ENCODE measurements around the gene KLHL40.

Gene KLHL40

DNA sequence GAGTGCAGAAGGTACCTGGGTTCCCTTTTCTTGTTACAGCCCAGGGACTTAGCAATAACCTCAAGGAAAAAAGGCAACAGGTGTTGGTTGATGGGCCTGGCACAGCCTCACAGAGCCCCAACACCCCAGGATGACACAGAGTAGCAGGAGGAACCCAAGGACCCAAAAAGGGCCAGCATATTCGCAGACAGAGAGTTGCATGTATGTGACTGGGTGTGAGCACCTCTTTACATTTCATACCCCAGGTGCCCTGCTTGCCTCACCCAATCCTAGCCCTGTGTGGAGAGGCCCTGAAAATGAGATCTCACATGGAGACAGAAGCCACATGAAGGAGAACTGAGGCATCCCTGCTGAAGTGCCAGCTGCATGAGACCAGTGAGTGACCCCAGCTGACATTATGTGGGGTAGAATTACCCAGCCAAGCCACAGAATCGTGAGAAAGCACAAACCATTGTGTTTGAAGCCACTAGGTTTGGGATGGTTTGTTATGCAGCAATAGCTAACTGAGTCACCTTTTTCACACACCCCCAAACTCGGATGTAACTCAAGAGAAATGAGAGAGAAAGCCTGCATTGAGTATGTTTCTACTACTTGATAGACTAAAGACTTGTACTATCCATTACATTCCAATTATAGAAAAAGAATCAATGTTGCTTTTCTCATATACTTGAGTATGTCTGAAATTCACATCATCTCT is 43.5 kb downstream of the KLHL40 start:
- no peak for DNase-seq

DNA sequence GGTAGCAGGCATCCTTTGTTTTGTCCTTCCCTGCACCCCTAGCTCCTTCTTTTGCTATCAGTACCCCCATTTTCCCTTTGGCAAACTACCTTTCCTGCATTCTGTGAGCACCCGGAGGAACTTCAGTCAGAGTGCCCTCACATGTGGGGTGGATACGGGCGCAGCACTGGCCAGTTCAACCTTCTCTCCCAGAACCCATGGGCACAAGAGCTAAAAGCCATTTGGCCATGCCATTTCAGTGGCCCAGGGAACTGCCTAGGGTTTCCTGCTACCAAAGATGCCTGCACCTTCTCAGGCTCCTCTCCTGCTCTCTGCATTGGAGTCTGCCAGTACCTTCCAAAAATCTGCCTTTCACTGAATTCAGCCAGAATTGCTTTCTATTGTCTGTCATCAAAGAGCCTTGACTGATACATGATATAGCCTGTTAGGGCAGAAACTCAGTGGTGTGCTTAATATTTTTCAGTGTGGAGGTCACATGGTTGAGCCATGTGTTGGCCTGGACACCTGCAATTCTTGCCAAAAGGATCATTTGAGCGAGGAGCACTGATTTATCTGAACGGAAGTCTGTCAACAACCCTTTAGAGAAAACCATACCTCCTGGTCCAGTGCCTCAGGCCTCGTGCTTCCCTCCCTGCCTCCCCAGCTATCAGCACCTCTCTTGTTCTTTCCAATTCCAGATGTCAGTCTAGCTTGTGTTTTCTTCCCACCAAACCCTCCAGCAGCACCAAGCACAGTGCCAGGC is 44.2 kb downstream of the KLHL40 start:
- DNase-seq: no peak

DNA sequence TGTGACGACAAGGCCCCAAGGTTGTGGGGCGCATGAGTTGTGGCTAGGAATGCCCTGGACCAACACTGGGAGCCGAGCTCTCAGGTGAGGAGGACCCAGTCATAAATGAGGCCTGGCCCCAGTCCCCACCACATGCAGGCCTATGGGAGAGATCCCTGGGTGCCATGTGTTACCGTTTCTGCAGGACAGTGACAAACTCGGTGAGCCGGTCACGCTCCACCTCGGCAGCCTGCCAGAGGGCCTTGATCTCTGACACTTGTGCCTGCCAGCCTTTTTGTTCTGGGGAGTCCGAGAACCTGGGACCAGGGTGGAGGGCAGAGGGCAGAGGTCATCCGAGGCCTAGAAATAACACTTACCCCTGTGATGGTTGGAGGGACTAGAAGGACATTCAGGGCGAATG is 45.0 kb downstream of the KLHL40 start:
- DNase-seq: no peak

DNA sequence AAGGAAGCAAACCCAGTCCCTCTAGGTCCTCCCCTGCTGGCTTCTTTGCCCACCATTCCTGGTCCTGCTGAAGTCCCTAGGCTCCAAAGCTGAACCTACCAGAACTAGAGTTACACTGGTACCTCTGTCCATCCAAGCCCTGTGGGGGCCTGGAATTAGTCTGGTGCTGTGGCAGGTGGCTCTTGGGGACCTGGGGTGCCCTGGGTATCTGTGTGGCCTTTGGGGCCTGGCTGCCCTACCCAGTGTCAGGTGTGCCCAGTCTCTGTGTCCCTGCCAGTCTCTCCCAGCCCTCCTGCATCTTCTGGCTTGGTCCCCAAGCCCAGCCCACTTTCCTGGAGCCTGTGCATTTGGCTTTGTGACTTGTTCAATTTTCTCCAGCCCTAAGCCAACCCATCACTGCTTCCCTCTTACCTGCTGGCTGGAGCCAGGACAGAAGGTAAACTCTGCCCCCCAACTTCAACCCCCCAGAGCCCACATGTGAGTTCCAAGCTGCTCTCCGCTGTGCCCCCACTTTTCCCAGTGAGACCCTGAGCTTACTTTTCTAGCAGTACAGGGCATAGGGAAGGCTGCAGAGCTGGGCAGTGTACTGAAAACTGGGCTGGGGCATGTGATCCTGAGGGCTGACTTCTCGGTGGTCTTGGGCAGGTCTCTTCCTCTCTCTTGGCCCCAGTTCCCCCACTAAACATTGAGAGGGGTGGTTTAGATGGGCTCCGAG is 45.5 kb downstream of the KLHL40 start:
- DNase-seq: no peak

DNA sequence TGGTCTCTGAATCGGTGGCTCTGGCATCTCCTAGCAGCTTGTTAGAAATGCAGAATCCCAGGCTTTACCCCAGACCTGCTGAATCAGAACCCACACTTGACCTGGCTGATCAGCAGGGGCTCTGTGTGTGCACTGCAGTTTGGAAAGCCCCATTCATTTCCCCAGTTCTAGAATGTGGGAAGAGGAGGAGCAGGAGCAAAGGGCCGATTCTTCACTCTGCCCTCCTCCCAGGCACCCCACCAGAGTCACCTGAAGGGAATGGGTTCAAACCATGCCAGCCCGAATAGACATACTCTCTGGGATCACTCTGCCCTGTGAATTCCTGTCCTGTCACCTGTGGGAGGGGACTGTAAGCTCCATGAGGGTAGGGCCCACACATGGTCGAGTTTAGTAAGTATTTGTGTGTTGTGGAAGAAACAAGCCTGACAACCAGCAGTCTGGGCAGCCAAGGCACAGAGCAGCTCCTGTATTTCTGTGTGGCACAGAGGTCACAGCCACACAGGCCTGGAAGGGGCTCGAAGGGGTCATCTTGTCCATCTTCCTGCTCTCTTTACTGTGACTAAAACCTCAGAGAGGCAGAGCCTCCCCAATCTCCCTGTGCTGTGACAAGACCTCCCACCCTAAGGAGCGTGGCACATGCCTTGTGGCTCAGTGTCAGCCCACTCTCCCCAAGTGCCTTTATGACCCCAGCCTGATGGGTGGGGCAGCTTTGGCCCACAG is 46.3 kb downstream of the KLHL40 start:
- no peak for DNase-seq

DNA sequence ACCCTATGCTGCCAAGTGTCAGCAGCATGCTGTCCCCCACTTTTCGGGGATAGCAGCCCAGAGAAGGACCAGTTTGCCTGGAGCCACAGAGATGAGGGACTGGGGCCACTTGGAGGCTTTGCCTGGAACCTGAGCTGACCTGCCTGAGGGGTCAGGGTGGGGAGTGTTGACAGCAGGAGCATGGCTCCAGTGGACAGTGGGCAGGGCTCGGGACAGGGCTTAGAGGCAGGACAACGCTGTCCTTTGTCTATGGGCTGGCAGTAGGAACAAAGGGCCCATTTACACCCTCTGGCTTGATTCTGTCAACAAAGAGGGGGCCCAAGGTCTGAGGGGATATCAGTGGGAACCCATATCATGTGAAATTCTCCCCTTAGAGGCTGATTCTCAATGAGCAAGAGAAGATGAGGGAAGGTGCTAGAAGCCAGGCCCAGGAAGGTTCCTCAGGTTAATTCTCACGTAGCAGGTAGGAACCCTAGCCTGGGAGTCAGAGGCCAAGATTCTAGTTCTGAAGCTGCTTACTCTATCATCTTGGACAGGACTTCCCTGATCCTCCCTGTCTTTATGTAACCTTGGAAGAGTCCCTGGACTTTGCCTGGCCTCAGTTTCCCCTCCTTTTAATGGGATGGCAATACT is 47.0 kb downstream of the KLHL40 start:
- no peak for DNase-seq

DNA sequence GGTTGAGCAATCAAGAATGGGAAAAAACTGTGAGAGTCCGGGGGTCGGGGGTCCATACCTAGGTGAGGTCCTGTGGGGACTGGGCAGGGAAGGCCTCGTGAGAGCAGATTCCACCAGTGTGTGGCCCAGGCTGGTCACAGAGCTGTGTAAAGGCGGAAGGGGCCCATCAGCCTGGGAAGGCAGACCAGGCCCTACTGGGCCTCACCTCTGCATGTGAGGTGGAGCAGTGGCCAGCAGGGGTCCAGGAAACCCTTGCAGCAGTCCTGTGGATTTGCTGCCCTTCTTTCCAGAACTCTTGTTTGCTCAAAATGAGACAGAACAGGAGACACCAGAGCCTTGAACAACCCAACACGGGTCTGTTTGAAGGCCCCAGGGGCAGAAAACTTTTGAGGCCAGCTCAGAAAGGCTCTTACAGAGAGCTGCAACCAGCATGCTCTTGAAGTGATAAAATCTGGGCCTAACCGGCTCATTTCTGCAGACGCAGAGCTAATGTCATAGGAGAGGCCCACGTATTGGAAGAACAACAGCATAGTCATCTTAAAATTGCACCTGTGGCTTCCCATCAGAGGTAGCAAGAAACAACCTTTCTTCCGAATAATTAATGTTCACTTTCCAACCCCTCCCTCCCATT is 47.6 kb downstream of the KLHL40 start:
- no peak for DNase-seq

DNA sequence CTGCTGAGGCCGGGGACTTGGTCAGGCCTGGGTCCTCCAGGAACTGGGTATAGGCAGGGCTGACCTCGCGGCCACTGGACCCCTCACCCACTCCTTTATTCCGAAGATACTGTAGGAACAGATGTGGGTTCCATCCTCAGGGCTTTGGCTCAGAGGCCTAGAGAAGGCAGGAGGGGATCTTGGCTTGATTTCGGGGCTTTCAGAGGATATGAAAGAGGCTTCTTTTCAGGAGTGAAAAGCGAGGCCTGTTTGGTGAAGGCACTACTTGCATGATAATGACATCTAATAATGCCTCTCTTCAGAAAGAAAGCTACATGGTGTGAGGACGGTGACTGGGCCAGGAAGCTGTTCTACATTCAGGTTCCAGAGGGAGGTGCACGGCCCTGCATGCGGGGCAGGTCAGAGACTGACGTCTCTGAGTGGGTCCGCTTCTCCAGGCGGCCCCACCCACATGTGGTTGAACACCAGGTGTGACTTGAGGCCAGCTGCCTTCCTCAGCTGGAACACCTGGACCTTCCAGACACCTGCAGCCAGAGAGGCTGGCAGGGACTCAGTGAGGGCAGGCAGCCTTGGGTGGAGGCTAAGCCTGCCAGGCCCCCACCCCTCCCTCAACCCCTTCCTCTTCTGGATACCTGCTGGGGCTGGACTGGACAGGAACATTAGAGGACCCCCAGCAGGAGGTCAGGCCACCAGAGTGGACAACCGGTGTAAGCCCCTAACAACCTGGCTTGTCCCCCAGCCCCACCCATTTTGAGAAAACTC is 48.3 kb downstream of the KLHL40 start:
- DNase-seq: no peak

DNA sequence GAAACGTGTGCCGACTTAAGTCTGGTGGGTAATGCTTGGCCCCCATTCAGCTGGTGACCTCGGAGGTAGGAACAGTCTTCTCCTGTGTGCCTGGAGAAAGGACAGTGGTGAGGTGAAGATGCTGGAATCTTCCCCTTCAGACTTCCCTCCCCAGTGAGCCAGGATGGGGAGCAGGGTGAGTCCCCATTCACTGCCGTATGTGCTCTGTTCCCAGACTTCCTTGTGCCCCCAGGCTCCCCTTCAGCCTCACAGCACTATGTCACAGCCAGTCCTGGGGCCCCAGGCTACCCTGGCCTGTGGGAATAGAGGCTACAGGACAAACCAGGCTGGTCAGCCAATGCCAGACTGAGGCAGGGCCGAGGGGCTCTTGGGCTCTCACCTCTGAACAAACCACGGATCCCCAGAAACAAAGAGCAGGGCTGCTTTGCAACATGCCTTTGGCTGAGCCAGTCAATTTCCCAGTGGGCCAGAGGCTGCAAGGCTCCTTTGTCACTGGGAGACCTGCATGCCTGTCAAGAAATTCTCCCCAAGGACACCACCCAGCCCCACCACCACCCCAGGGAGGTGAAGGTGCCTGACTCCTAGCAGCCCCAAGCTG is 49.0 kb downstream of the KLHL40 start:
- no peak for DNase-seq

DNA sequence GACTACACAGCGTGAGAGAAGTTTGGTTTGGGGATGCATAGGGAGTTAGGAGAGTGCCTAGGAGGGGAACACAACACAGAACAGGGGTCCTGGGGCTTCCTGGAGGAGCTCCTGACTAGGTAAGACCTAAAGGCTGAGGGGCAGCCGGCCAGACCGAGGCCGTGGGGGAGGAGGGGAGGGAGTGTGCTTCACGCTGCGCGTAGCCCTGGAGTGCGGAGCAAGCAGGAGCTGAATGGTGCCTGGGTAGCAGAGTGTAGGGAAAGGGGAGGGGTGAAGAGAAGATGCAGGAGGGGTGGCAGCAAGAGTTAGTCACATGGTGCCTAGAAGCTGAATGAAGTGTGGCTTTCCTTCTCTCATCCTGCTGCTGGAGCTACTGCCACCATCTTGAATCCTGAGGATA is 49.7 kb downstream of the KLHL40 start:
- DNase-seq: no peak

DNA sequence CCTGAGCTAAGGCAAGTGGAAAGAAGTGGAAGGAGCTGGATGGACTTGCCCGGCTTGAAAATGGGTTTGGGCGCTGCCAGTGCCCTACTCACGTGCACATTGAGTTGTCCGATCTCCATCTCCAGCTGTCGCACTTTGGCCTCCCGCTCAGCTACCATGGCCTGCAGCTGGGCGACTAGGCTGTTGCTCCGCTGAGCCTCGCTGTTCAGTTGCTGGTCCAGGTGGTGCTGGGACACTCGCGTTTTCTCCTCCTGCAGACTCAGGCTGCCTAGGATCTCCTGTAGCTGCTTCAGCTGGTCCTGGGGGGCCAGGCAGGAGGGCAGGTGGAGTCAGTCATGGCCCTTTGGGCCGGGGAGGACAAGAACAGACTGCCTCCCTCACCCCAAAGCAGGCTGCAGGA is 50.3 kb downstream of the KLHL40 start:
- no peak for DNase-seq

DNA sequence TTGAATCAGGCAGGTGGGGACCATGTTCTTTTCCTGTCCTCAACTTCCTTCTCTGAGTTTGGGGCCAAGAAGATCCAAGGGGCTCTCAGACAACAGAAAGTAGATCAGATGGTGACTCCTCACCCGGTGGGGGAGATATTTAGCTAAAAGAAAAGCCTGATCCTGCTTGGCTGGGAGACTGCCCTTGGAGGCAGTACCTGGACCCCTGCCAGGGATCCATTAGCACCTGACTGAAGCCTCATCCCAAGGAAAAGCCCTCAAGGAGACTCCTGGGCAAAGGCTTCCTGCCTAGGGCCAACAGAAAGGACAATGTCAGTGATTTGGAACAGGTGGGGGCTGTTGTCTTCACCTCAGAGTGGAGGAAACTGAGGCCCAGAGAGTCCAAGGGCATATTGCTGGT is 50.7 kb downstream of the KLHL40 start:
- peak; percentile 16 for DNase-seq

DNA sequence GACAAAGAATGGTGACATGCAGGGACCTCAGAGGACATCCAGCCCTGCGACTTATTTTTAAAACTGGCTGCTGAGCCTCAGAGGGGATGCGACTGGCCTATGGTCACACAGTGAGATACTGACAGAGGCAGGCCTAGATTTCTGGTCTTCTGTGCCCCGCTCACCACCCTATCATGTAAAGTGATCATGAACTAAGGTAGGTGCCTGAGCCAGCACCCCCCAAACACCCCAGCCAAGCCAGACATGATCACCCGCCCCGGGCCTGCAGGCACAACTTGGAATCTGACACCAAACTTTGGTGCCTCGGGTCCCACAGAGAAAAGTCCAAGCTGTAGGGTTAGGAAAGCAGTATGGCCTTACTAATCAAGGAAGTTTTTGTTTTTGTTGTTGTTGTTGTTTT is 51.2 kb downstream of the KLHL40 start:
- DNase-seq: no peak

DNA sequence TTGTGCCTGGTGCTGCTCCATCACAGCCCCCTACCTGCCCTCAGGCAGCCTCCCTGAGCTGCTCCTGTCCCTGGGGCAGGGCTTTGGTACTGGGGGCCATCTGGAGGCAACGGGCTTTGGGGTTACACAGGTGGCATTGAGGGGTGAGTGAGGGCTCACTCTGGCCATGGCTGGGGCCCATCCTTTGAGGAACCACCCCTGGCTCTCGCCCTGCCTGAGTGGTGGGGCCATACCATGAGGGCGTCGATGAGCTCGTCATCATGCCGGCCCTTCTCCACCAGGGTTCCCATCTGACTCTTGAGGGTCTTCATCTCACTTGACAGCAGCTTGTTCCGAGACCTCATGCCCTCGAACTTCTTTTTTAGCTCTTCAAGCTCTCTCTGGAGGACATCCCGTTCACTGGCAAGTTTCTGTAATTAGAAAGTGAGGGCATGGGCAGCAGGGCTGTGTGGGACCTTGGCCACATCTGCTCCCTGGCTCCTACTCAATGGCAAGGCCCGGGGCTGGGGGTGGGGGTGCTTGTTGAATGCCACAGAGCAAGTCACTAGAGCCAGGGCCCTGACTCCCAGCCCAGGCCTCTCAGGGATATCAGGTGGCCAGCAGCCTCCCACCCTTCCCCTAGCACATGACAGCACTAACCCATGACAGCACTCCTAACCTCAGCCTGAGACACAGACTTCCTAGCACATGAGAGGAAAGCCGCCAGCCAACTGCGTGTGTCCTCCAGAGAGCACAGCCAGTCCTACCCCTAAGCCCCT is 54.2 kb downstream of the KLHL40 start:
- no peak for DNase-seq

DNA sequence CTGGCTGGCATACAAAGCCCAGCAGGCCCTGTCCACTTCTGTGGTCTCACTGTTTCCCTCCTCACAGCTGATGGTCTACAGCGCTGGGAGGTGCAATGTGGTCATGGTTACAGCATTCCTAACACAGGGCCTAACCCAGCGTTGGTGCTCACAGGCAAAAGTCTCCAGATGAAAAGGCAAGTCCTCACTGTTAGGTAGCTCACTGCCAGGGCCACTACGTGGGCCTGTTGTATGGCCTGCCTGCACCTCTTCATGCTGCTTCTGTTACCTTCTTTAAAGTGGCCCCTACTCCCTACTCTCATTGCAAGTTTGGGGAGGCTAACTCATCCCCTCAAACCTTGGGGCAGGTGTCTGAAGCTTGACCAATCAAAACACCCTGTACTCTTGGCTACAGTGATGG is 56.5 kb downstream of the KLHL40 start:
- DNase-seq: no peak
